SK-N-MC (cell line): ENCODE measurements around the gene KIF7.

Experiments used
- EZH2 ChIP-seq: fragments of 200-600 bp; sonication (generic); IDR thresholded peaks from one replicate; pipeline ENCODE4 v1.6.1; 2017; ENCODE audit warnings: antibody characterized with exemption
- FOXP2 ChIP-seq: optimal IDR thresholded peaks from 2 replicates; pipeline ENCODE3; 2011; ENCODE audit warnings: mild to moderate bottlenecking, moderate library complexity; ENCODE audit not compliant: insufficient read depth; ENCODE audit errors: extremely low read length, control extremely low read depth
- POLR2AphosphoS5 ChIP-seq: IDR thresholded peaks from 2 replicates; pipeline ENCODE4 v1.6.1; 2012; ENCODE audit warnings: mild to moderate bottlenecking, low read depth, low read length, borderline replicate concordance

- TF ChIP-seq EZH2 (no peak), POLR2AphosphoS5 (no peak), FOXP2 (no peak)
These were observed 62.2 kb downstream of the KIF7 start for GRCh38 chr15:89593018-89593417.
